GM19099 (cell line): ENCODE results near the gene SCARB1.

Source experiments
- POLR2A ChIP-seq: IDR thresholded peaks from 3 replicates; pipeline ENCODE4 v1.6.1; 2011; ENCODE audit warnings: low read depth; ENCODE audit not compliant: insufficient read length; ENCODE audit errors: extremely low read depth

The SCARB1 gene

GRCh38 chr12:124730455-124730932 lies 133.2 kb downstream of the SCARB1 start:
- no peak for TF ChIP-seq POLR2A

- TF ChIP-seq POLR2A = no peak
Observed at GRCh38 chr12:124727922-124728321, 135.7 kb downstream of the SCARB1 start.

GRCh38 chr12:124727264-124727800 lies 136.3 kb downstream of the SCARB1 start:
- no peak for TF ChIP-seq POLR2A
